Activated CD4-positive, alpha-beta memory T cell treated with anti-CD3 and anti-CD28 coated beads, Interleukin-2, amount 10 ng/mL, durations not matched to agents 7 days and 5 days (primary cell): Measurements from ENCODE around the gene KIF2C. TPM values are rescaled to one million over a fixed set of nuclear protein-coding genes. Genes with fewer than 3 reads are reported as not detected.
A peak's percentile ranks its signal among the peaks of the same experiment; 100 is the strongest.
"Not testable (repeated sequence)": the region's sequence is repeated elsewhere in the genome, so short reads cannot be mapped to it uniquely, and the experiment has no call there.

Source experiments
- CTCF ChIA-PET: fragments of 350-600 bp; sonication (Branson Sonifier 250); formaldehyde crosslinking; loops from one replicate; lab custom pipeline; 2021; ENCODE audit warnings: antibody characterized with exemption, inconsistent platforms; lab: Charles Lee
- POLR2A ChIA-PET: fragments of 350-600 bp; sonication (Branson Sonifier 250); formaldehyde crosslinking; loops from one replicate; lab custom pipeline; 2021; ENCODE audit warnings: antibody characterized with exemption; lab: Charles Lee
- DNase-seq: peaks from one replicate; pipeline ENCODE4 v3.0.0-alpha.2; 2020
- H3K27ac Mint-ChIP-seq: one replicate; pipeline ENCODE4 v1.8.0; 2021; ENCODE audit warnings: mild to moderate bottlenecking, mixed read lengths
- H3K27me3 Mint-ChIP-seq: one replicate; pipeline ENCODE4 v1.8.0; 2021; ENCODE audit warnings: mixed read lengths
- H3K36me3 Mint-ChIP-seq: one replicate; pipeline ENCODE4 v1.8.0; 2021; ENCODE audit warnings: low read depth, mixed read lengths
- H3K4me1 Mint-ChIP-seq: one replicate; pipeline ENCODE4 v1.8.0; 2021; ENCODE audit warnings: mixed read lengths
- H3K4me3 Mint-ChIP-seq: one replicate; pipeline ENCODE4 v1.8.0; 2021; ENCODE audit warnings: mild to moderate bottlenecking, mixed read lengths
- H3K9me3 Mint-ChIP-seq: one replicate; pipeline ENCODE4 v1.8.0; 2021; ENCODE audit warnings: mixed read lengths
- total RNA-seq, 2 experiments: library from RNA; stranded (reverse); gene quantifications; one replicate each; pipeline ENCODE4 v1.2.3, GENCODE V29; 2021

KIF2C gene
- total RNA-seq, 2 experiments from 2014 or later = 105 to 106 TPM

GRCh38 chr1:44740179-44740617, 561 bp downstream of the KIF2C start:
- ChIA-PET POLR2A (interaction anchor here (0.6 to 10.3 kb wide), 19 partner anchors 8 to 760 kb away, joined by 3 to 174 read pairs (median 4); partner anchors contain the start of genes BTBD19, CCDC163, EIF2B3 and MMACHC), CTCF (interaction anchor here (1.0 to 3.0 kb wide), 3 partner anchors 10 to 45 kb away, joined by 3 to 31 read pairs (median 4); partner anchors contain the start of genes RNU5D-1 and RPS8)
- Mint-ChIP-seq H3K27me3 (peaks cover 3% of the 10 kb centered on the region), H3K27ac (peak overlapping the region; percentile 84), H3K4me1 (peaks cover 49% of the 10 kb centered on the region), H3K36me3 (peaks cover 47% of the 10 kb centered on the region), H3K9me3 (no peaks in the 10 kb centered on the region), H3K4me3 (peak overlapping the region; percentile 91)
- no peak for DNase-seq

DNA sequence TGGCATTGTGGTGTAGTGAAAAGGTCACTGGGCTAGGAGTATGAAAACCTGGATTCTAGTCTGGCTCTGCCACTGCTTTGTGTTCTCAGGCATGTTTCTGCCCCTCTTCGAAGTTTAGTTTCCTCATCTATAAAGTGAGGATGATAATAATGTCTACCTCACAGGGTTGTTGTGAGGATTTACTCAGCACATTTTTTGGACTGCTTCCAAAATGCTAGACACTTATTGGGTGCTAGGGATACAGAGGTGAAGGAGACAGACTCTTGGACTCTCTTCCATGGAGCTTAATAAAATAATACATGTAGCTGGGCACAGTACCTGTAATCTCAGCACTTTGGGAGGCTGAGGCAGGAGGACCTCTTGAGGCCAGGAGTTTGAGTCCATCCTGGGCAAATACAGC, 3.6 kb downstream of the KIF2C start:
- H3K4me3 Mint-ChIP-seq = peak overlapping the region; percentile 24
- ChIA-PET POLR2A (interaction anchor here (0.6 to 10.3 kb wide), 13 partner anchors 12 to 596 kb away, joined by 3 to 174 read pairs (median 3); partner anchors contain the start of genes PLK3, RNU5D-1, RPS8 and UROD), CTCF (interaction anchor here (0.7 to 3.0 kb wide), 4 partner anchors 13 to 585 kb away, joined by 3 to 15 read pairs (median 4); partner anchors contain the start of gene RNU5D-1)
- DNase-seq = no peak
- peaks cover 68% of the 10 kb centered on the region for H3K36me3 Mint-ChIP-seq
- H3K4me1 Mint-ChIP-seq = peaks cover 62% of the 10 kb centered on the region
- no peaks in the 10 kb centered on the region for H3K27me3 Mint-ChIP-seq
- H3K27ac Mint-ChIP-seq = peak overlapping the region; percentile 61
- no peaks in the 10 kb centered on the region for H3K9me3 Mint-ChIP-seq

DNA sequence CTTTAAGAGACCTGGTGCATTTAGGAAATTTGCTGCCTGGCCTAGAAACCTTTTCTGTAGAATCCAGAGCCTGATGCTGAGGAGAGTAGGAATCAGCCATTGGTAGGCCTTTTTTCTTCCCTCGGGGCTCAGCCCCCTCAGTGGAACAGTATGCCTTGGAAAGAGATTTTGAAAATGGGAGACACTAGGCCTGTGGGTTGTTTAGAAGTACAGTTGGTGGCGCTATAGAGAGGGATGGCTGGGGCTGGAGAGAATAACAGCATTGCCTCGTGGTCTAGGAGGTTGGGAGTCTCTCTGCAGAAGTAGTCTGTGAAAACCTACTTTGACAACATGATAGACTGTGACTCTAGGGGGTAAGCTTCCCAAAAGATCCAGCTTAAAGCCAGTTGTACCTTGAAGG, 8.2 kb downstream of the KIF2C start:
- CTCF ChIA-PET = interaction anchor here (2.7 kb wide), 1 partner anchor 16 kb away, joined by 15 read pairs; the partner anchor contains the start of gene RNU5D-1
- no peak for DNase-seq
- Mint-ChIP-seq H3K27me3 (no peaks in the 10 kb centered on the region), H3K4me1 (peaks cover 36% of the 10 kb centered on the region), H3K36me3 (peaks cover 60% of the 10 kb centered on the region), H3K4me3 (no peak overlapping the region), H3K27ac (peak overlapping the region; percentile 40), H3K9me3 (no peaks in the 10 kb centered on the region)
- POLR2A ChIA-PET = interaction anchor here (1.1 to 10.3 kb wide), 8 partner anchors 8 to 27 kb away, joined by 3 to 174 read pairs (median 6); partner anchors contain the start of genes KIF2C, RNU5D-1 and RPS8

DNA sequence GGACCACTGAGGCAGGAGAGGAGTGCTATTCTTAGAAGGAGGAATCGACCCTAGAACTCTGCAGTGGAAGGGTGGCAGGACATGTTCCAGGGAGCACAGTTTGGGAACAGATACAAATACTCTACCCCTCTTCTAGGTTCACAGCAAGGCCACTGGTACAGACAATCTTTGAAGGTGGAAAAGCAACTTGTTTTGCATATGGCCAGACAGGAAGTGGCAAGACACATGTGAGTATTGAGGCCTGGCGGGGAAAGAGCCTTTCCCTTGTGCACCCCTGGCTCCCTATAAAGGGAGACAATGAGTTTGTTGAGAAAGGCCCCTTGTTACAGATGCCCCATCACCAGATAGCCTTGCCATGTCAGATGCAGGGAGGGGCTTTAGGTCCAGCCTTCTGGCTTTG, 17.8 kb downstream of the KIF2C start:
- peaks cover 8% of the 10 kb centered on the region for H3K4me1 Mint-ChIP-seq
- H3K4me3 Mint-ChIP-seq = no peak overlapping the region
- H3K27me3 Mint-ChIP-seq = no peaks in the 10 kb centered on the region
- ChIA-PET POLR2A (interaction anchor here (2.1 to 4.9 kb wide), 2 partner anchors 9 to 26 kb away, joined by 7 to 27 read pairs; partner anchors contain the start of gene RNU5D-1), CTCF (no interaction called here)
- no peak for DNase-seq
- H3K9me3 Mint-ChIP-seq = no peaks in the 10 kb centered on the region
- H3K36me3 Mint-ChIP-seq = peaks cover 79% of the 10 kb centered on the region
- H3K27ac Mint-ChIP-seq = peak overlapping the region; percentile 31

- Mint-ChIP-seq H3K27me3 (no peaks in the 10 kb centered on the region), H3K4me3 (no peak overlapping the region), H3K27ac (no peak overlapping the region), H3K9me3 (no peaks in the 10 kb centered on the region), H3K36me3 (peaks cover 82% of the 10 kb centered on the region), H3K4me1 (peaks cover 8% of the 10 kb centered on the region)
- POLR2A ChIA-PET = interaction anchor here (0.9 to 2.4 kb wide), 7 partner anchors 8 to 38 kb away, joined by 3 to 15 read pairs (median 4); partner anchors contain the start of genes RNU5D-1 and RPS8
- CTCF ChIA-PET = interaction anchor here (1.3 to 1.4 kb wide), 3 partner anchors 15 to 28 kb away, joined by 3 to 5 read pairs (median 5); partner anchors contain the start of genes RNU5D-1 and RPS8
- DNase-seq = no peak
These were observed 19.4 kb downstream of the KIF2C start for GRCh38 chr1:44759077-44759476.

DNA sequence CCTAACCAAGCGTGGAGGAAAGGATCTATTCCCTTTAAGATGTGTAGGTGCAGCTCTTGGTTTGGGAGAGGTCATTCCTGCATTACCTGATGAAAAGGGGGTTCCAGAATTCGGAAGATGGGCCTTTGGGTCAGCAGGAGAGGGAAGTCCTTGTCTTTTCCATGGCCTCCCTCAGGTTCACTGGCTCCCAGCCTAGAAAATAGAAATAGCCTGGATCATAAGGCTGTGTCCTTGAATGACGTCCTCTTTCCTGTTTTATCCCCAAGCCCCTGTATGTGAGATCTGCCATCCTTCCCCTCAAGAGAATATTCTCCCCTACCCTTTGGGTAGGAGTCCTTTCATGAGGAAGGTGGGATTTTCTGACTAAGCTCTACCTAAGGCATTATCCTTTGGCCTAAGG, 21.2 kb downstream of the KIF2C start:
- Mint-ChIP-seq H3K36me3 (peaks cover 77% of the 10 kb centered on the region), H3K4me1 (peaks cover 8% of the 10 kb centered on the region), H3K27me3 (no peaks in the 10 kb centered on the region), H3K9me3 (no peaks in the 10 kb centered on the region), H3K27ac (no peak overlapping the region), H3K4me3 (no peak overlapping the region)
- ChIA-PET CTCF (no interaction called here), POLR2A (interaction anchor here (1.0 to 3.1 kb wide), 8 partner anchors 9 to 39 kb away, joined by 3 to 22 read pairs (median 6); partner anchors contain the start of genes RNU5D-1 and RPS8)
- DNase-seq = no peak

GRCh38 chr1:44766421-44766820, 26.8 kb downstream of the KIF2C start:
- not testable (repeated sequence) for DNase-seq, H3K4me3 Mint-ChIP-seq, H3K27ac Mint-ChIP-seq, H3K4me1 Mint-ChIP-seq, H3K9me3 Mint-ChIP-seq, H3K27me3 Mint-ChIP-seq
- CTCF ChIA-PET = interaction anchor here (1.2 to 1.3 kb wide), 2 partner anchors 9 to 35 kb away, joined by 3 to 7 read pairs; partner anchors contain the start of genes RNU5D-1 and RPS8
- H3K36me3 Mint-ChIP-seq = peaks cover 54% of the 10 kb centered on the region
- POLR2A ChIA-PET = interaction anchor here (0.8 to 3.2 kb wide), 10 partner anchors 9 to 45 kb away, joined by 3 to 31 read pairs (median 6); partner anchors contain the start of gene RPS8

DNA sequence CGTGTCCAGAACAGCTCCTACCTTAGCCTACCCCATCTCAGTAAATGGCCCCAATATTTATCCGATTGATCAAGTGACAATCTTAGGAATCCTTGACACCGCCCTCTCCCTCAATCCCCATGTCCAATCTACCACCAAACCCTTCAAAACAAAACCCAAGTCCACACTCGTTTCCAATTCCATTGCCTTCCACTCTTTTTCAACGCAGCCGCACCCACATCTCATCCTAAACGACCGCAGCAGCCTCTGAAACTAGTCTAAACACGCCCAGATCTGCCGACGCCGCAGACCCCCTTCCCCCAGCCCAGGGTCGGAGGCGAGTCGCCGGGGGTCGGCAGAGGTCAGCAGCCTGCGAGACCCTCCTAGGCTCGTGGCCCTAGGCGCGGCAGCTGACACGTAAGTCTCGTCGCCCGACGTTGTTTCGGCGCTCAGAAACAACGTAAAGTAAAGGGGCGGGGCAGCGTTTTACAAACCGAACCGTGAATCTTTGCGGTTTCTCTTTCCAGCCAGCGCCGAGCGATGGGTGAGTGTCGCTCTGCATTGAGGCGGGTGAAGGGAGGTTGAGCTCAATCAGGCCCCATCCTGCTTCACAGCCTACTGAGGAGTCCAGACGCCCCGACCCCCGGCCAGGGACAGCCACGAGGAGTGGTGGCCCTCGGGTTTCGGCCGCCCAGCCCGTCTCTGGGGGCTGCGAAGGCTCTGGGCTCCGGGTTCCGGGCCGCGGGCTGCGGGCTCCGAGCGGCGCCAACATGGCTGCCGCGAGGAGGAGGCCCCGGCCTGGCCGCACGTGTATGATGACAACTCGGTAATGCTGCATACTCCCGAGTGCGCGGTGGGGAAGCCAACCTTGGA, 35.7 kb downstream of the KIF2C start, which contains the start of gene RPS8:
TSS of gene RPS8 (plus strand) at position 463 of the 852 bp plus-strand sequence. CDS start at position 520, 57 bp downstream.
- H3K27me3 Mint-ChIP-seq = no peaks in the 10 kb centered on the region
- H3K36me3 Mint-ChIP-seq = peaks cover 43% of the 10 kb centered on the region
- H3K4me3 Mint-ChIP-seq = peak within 1 kb of the TSS; percentile 90

DNA sequence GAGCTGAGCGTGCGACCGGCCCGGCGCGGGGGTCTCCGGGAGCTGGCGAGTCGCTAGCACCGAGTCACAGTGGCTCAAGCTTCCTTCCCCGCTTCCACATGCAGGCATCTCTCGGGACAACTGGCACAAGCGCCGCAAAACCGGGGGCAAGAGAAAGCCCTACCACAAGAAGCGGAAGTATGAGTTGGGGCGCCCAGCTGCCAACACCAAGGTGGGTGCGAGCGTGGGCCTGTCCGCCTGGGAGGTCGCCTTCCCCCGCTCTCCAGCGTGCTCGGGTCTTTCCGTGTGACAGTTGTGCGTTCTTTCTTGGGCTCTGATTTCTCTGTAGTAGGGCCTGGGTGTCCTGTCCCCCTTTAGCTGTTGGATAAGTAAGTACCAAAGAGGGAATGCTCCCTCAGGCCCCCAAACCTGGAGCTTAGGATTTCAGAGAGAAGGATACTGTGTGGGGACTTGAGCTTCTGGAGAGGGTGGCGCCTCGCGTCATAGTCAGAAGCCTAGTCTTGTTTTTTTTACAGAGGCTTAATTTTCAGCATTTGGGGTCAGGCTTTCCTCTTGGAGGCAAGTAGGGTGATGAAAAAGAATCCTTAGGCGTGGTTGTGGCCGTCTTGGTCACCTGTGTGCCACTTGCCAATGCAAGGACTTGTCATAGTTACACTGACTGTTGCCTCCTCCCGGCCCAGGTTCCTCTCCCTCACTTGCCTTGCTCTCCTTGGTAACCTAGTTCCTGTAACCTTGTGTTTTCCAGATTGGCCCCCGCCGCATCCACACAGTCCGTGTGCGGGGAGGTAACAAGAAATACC, 36.5 kb downstream of the KIF2C start:
- peak; percentile 51 for DNase-seq
- Mint-ChIP-seq H3K27ac (peak overlapping the region; percentile 89), H3K4me3 (peak overlapping the region; percentile 90), H3K4me1 (peaks cover 39% of the 10 kb centered on the region), H3K9me3 (no peaks in the 10 kb centered on the region), H3K36me3 (peaks cover 51% of the 10 kb centered on the region), H3K27me3 (no peaks in the 10 kb centered on the region)
- CTCF ChIA-PET = interaction anchor here (1.0 to 3.9 kb wide), 11 partner anchors 9 to 210 kb away, joined by 3 to 38 read pairs (median 5); partner anchors contain the start of genes EIF2B3, KIF2C, PLK3 and RNU5D-1
- POLR2A ChIA-PET = interaction anchor here (0.9 to 17.1 kb wide), 35 partner anchors 9 to 910 kb away, joined by 3 to 454 read pairs (median 13); partner anchors contain the start of genes BEST4, BTBD19, DYNLT4 and EIF2B3

More for the DNA sequence above, 35.7 kb downstream of the KIF2C start, which contains the start of gene RPS8:
- peak; percentile 93 for DNase-seq
- CTCF ChIA-PET = interaction anchor here (0.8 to 3.9 kb wide), 11 partner anchors 9 to 211 kb away, joined by 3 to 38 read pairs (median 5); partner anchors contain the start of genes EIF2B3, KIF2C, PLK3 and RNU5D-1
- H3K9me3 Mint-ChIP-seq = no peaks in the 10 kb centered on the region
- H3K4me1 Mint-ChIP-seq = peaks cover 35% of the 10 kb centered on the region
- H3K27ac Mint-ChIP-seq = peak within 1 kb of the TSS; percentile 90
- POLR2A ChIA-PET = interaction anchor here (0.7 to 17.1 kb wide), 39 partner anchors 9 to 911 kb away, joined by 3 to 454 read pairs (median 10); partner anchors contain the start of genes BEST4, BTBD19, DYNLT4 and EIF2B3

DNA sequence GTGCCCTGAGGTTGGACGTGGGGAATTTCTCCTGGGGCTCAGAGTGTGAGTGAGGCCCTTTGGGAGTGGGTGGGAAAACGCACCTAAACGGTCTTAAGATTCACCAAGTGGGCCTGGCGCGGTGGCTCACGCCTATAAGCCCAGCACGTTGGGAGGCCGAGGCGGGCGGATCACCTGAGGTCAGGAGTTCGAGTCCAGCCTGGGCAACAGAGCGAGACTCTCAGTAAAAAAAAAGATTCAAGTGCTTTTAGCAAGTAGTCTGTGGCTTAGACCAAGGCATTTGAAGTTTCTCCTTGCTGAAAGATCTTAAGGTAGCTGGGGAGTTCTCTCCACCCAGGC, 37.1 kb downstream of the KIF2C start:
- Mint-ChIP-seq H3K9me3 (no peaks in the 10 kb centered on the region), H3K4me1 (peaks cover 44% of the 10 kb centered on the region), H3K27me3 (no peaks in the 10 kb centered on the region), H3K4me3 (peak overlapping the region; percentile 90), H3K27ac (peak overlapping the region; percentile 89), H3K36me3 (peaks cover 57% of the 10 kb centered on the region)
- POLR2A ChIA-PET = interaction anchor here (0.6 to 17.1 kb wide), 25 partner anchors 9 to 909 kb away, joined by 3 to 454 read pairs (median 18); partner anchors contain the start of genes BEST4, BTBD19, DYNLT4 and EIF2B3
- DNase-seq = no peak
- CTCF ChIA-PET = interaction anchor here (1.4 to 3.9 kb wide), 5 partner anchors 8 to 46 kb away, joined by 4 to 38 read pairs (median 7); partner anchors contain the start of genes PLK3 and RNU5D-1

GRCh38 chr1:44777547-44777946, 37.9 kb downstream of the KIF2C start:
- H3K36me3 Mint-ChIP-seq = peaks cover 63% of the 10 kb centered on the region
- ChIA-PET POLR2A (interaction anchor here (1.0 to 17.1 kb wide), 10 partner anchors 8 to 562 kb away, joined by 3 to 454 read pairs (median 24); partner anchors contain the start of genes BEST4, BTBD19, DYNLT4 and HECTD3), CTCF (interaction anchor here (1.4 to 3.9 kb wide), 2 partner anchors 41 to 47 kb away, joined by 4 to 38 read pairs; partner anchors contain the start of gene RNU5D-1)
- H3K27ac Mint-ChIP-seq = peak overlapping the region; percentile 58
- H3K9me3 Mint-ChIP-seq = no peaks in the 10 kb centered on the region
- no peaks in the 10 kb centered on the region for H3K27me3 Mint-ChIP-seq
- H3K4me1 Mint-ChIP-seq = peaks cover 44% of the 10 kb centered on the region
- DNase-seq = no peak
- peak overlapping the region; percentile 90 for H3K4me3 Mint-ChIP-seq
